Cardiac septum (tissue), 1 donor: ENCODE results near the gene COMMD1. TPM values are rescaled to one million over a fixed set of nuclear protein-coding genes. Genes with fewer than 3 reads are reported as not detected.
A peak's percentile ranks its signal among the peaks of the same experiment; 100 is the strongest.
"Not testable (repeated sequence)": the region's sequence is repeated elsewhere in the genome, so short reads cannot be mapped to it uniquely, and the experiment has no call there.

Experiments
- DNase-seq: peaks from one replicate; pipeline ENCODE4 v3.0.0-alpha.2; 2020; ENCODE audit warnings: low spot score
- intact Hi-C: fragments of 100-400 bp; cut with DNase I; formaldehyde crosslinking; loops from one replicate; pipeline ENCODE4 v1.14.0; 2022
- total RNA-seq: library from RNA; stranded (reverse); fragmentation: NEBNext Ultra II Directional; extraction: Animal tissue kit (Norgen Biotek cat#: 25700); gene quantifications from one replicate; pipeline ENCODE4 v1.2.1, GENCODE V29; 2021
- donor health status: DM: no; HTN: no; CAD: no.

Gene COMMD1
- total RNA-seq, 1 donor from 2014 or later, result 56.0 TPM

DNA sequence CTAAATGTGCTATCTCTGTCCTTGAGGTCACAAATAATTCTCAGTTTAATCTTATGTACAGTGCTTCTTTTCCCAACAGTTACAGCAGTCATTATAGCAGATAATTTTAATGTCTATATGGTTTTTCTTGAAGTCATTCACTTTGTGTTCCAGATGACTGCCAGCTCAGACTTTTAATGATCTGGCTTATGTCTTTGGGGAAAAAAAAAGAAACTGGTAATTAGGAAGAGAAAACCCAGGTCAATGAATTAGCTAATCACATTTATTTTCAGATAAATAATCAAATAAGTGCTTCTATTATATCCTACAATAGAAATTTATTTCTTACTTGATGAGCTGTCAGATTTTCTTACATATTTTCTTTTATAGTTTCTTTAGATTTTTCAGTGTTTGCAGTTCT lies 96.0 kb downstream of the COMMD1 start:
- DNase-seq, result no peak
- intact Hi-C loops, result no loop called here

- intact Hi-C loops, result not testable (repeated sequence)
Observed at GRCh38 chr2:62004428-62004827, 99.0 kb downstream of the COMMD1 start.

DNA sequence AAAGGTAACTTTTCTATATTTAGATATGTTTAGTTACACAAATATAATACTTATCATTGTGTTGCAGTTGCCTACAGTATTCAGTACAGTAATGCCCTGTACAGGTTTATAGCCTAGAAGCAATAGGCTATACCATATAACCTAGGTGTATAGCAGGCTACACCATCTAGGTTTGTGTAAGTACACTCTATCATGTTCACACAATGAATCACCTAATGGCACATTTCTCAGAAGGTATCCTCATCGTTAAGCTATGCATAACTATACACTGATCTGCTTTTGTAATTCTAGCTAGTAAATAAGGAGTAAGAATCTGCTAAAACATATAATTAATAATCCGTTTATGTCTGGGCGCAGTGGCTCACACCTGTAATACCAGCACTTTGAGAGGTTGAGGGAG lies 102.1 kb downstream of the COMMD1 start:
- intact Hi-C loops, result no loop called here
- no peak for DNase-seq

More at GRCh38 chr2:62004428-62004827, 99.0 kb downstream of the COMMD1 start:
- not testable (repeated sequence) for DNase-seq

DNA sequence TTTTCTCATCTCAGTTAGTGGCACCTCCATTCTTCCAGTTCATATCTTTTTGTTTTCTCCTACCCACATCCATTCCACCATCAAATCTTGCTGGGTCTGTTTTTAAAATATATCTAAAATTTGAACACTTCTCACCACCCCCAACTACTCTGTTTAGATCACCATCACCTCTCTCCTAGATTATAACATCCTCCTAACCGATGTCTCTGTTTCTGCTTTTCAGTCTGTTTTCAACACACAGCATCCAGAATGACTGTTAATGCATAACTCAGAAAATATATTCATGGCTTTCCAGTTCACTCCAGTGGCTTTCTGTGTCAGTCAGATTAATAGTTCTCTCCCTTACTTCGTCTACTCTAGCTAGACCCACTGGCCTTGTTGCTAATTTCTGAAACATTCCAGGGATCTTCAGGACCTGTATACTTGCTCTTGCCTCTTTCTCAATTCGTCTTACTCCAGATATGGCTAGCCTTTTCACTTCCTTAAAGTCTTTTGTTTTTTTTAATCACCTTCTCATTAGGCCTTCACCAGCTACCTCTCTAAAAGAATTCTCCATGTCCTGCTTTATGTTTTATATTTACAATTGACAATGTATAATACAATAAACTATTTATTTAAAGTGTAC lies 105.3 kb downstream of the COMMD1 start:
- intact Hi-C loops, result loop anchor here (5.0 kb wide), 2 partner anchors 187 to 332 kb away; partner anchors contain the start of gene B3GNT2
- no peak for DNase-seq

GRCh38 chr2:62013641-62014040 lies 108.2 kb downstream of the COMMD1 start:
- intact Hi-C loops, result loop anchor here (5.0 kb wide), 2 partner anchors 184 to 329 kb away; partner anchors contain the start of gene B3GNT2
- DNase-seq, result no peak

- intact Hi-C loops, result loop anchor here (5.0 kb wide), 2 partner anchors 183 to 328 kb away; partner anchors contain the start of gene B3GNT2
Observed at GRCh38 chr2:62014102-62014501, 108.6 kb downstream of the COMMD1 start.

GRCh38 chr2:62016957-62017356 lies 111.5 kb downstream of the COMMD1 start:
- intact Hi-C loops, result no loop called here
- DNase-seq, result no peak

More at GRCh38 chr2:62014102-62014501, 108.6 kb downstream of the COMMD1 start:
- DNase-seq, result peak; percentile 78

DNA sequence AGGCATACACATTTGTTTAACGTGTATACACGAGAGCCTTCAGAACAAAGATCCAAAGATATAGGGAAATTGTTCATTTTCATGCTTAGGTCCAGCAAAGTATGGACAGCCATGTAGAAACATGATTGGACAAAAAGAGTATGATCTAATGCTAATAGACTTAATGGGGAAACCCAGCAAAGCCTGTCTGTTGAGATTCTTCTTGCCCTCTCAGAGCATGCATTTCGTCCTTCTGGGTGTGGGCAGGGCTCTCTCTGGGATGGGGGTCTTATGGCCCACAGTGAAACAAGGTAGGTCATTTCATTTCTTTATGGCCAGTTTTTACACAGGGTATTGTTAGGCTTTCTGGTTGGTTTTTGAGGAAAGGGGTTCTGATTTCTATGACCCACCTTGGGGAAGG lies 124.4 kb downstream of the COMMD1 start:
- intact Hi-C loops, result no loop called here
- no peak for DNase-seq

- DNase-seq, result no peak
- intact Hi-C loops, result no loop called here
Observed at GRCh38 chr2:62030902-62031301, 125.4 kb downstream of the COMMD1 start.

DNA sequence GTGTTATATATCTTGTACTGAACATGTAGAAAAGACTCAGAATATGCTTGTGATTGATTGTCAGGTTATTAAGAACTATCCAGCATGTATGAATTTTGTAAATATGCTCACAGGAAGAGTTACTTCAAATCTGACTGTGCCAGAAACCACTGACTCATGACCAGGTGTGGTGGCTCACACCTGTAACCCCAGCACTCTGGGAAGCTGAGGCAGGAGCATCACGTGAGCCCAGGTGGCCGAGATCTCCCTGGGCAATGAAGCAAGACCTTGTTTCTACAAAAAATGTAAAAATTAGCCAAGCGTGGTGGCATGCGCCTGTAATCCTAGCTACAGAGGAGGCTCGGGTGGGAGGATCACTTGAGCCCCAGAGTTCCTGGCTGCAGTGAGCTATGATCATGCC lies 126.6 kb downstream of the COMMD1 start:
- no peak for DNase-seq
- intact Hi-C loops, result no loop called here

DNA sequence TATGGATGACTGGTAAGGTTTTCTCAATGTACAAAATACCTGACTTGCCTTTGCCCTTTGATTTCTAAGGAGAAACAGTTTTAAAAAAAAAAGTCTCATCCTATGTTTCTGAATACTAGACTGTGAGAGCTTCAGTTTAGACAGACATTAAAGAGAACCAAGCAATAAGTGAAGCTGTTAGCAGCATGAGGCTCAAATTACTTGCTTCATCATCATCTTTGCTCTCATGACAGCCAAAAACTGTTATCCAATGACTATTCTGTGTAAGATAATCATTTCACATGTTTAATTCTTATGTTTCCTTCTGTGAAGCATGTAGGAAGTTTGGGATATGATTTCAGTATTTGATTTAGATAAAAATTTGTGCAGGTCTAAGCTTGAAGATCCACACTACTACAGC lies 129.2 kb downstream of the COMMD1 start:
- intact Hi-C loops, result no loop called here
- DNase-seq, result no peak

DNA sequence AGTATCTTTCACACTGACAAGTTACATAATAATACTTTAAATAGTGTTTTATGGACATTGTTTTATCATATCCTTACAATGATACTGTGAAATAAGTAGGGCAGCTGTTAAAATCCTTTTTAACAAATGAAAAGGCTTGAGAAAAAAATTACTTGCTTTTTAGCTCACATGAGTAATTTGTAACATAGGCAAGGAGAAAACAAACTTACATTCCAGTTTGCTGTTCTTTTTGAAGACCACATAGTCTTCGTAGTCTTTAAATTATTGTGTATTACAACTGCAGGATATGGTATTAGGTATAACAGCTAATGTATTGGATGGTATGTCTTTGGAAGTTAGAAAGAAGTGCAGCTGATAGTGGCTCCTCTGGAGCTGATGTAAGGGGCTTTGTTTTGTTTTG lies 130.8 kb downstream of the COMMD1 start:
- intact Hi-C loops, result no loop called here

GRCh38 chr2:62036761-62037250 lies 131.3 kb downstream of the COMMD1 start:
- intact Hi-C loops, result no loop called here
- DNase-seq, result no peak

More for the DNA sequence above, 130.8 kb downstream of the COMMD1 start:
- DNase-seq, result no peak

GRCh38 chr2:62038975-62039771 lies 133.7 kb downstream of the COMMD1 start:
- intact Hi-C loops, result no loop called here
- no peak for DNase-seq

GRCh38 chr2:62040926-62041325 lies 135.5 kb downstream of the COMMD1 start:
- intact Hi-C loops, result no loop called here
- DNase-seq, result no peak

DNA sequence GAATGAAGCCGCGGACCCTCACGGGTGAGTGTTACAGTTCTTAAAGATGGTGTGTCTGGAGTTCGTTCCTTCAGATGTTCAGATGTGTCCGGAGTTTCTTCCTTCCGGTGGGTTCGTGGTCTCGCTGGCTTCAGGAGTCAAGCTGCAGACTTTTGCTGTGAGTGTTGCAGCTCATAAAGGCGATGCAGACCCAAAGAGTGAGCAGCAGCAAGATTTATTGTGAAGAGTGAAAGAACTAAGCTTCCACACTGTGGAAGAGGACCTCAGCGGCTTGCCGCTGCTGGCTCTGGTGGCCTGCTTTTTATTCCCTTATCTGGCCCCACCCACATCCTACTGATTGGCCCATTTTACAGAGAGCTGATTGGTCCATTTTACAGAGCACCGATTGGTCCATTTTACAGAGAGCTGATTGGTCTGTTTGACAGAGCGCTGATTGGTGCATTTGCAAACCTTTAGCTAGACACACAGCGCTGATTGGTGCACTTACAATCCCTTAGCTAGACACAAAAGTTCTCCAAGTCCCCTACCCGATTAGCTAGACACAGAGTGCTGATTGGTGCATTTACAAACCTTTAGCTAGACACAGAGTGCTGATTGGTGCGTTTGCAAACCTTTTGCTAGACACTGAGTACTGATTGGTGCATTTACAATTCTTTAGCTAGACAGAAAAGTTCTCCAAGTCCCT lies 136.4 kb downstream of the COMMD1 start:
- DNase-seq, intact Hi-C loops: not testable (repeated sequence)

DNA sequence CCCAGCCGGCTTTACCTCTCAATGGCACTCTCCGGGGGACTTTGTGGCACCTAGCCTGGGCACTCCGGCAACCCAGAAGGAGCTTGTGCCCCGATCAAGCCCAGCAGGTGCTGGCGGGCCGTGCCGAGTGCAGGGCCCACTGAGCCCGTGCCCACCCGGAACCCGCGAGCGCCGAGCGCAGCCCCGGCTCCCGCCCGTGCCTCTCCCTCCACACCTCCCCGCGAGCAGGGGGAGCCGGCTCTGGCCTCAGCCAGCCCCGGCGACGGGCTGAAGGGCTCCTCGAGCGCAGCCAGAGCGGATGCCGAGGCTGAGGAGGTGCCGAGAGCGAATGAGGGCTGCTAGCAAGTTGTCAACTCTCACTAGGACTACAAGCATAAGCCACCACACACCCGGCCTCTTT lies 136.9 kb downstream of the COMMD1 start:
- intact Hi-C loops, result no loop called here
- no peak for DNase-seq

GRCh38 chr2:62042944-62043343 lies 137.5 kb downstream of the COMMD1 start:
- no peak for DNase-seq
- intact Hi-C loops, result no loop called here

GRCh38 chr2:62045017-62045543 lies 139.6 kb downstream of the COMMD1 start:
- intact Hi-C loops, result no loop called here
- DNase-seq, result no peak

GRCh38 chr2:62046141-62046540 lies 140.7 kb downstream of the COMMD1 start:
- DNase-seq, result no peak
- intact Hi-C loops, result no loop called here
